H1 (cell line): Measurements from ENCODE around the gene BAZ2B. TPM values are rescaled to one million over a fixed set of nuclear protein-coding genes. Genes with fewer than 3 reads are reported as not detected.

Source experiments
- CHD7 ChIP-seq: fragments of 300-600 bp; sonication (generic); IDR thresholded peaks from 2 replicates; pipeline ENCODE4 v1.7.1; 2012; ENCODE audit warnings: low read length, moderate library complexity, mild to moderate bottlenecking, inconsistent platforms; ENCODE audit not compliant: insufficient replicate concordance
- KDM5A ChIP-seq: fragments of 200-600 bp; IDR thresholded peaks from 2 replicates; pipeline ENCODE4 v1.7.1; 2012; ENCODE audit warnings: mild to moderate bottlenecking, low read length, inconsistent platforms, mixed read lengths
- PHF8 ChIP-seq: fragments of 200-600 bp; sonication (generic); conservative IDR thresholded peaks from 2 replicates; pipeline ENCODE4 v1.7.1; 2012; ENCODE audit warnings: low read depth, mild to moderate bottlenecking, inconsistent platforms, low read length, moderate library complexity
- RBBP5 ChIP-seq: IDR thresholded peaks from 2 replicates; pipeline ENCODE4 v1.7.1; 2012; ENCODE audit warnings: low read depth, mild to moderate bottlenecking, inconsistent platforms, low read length, moderate library complexity, borderline replicate concordance
- SP1 ChIP-seq: IDR thresholded peaks from 2 replicates; pipeline ENCODE4 v1.6.1; 2011; ENCODE audit warnings: low read depth, low read length
- SUZ12 ChIP-seq: fragments of 200-600 bp; sonication (generic); IDR thresholded peaks from 2 replicates; pipeline ENCODE4 v1.6.1; 2012; ENCODE audit warnings: mild to moderate bottlenecking, inconsistent platforms, low read length, moderate library complexity, mixed read lengths
- polyA plus RNA-seq, 7 experiments: library from polyadenylated mRNA; depleted of rRNA in 3 of 7; stranded (reverse) in 5 of 7; unstranded in 2 of 7; fragments of >200 nt in 5 of 7; fragments of 200-250 nt in 2 of 7; gene quantifications; 1 replicate in 5 of 7; 2 replicates in 1 of 7; 4 replicates in 1 of 7; pipeline versions ENCODE4 v1.2.1 to v1.2.3, GENCODE V29; 2011 to 2013; ENCODE audit warnings: missing spikeins in 2 of 7, mixed read lengths in 2 of 7
- total RNA-seq: library from RNA; stranded (reverse); fragmentation: NEBNext Ultra II Directional; extraction: Animal tissue kit (Norgen Biotek cat#: 25700); gene quantifications from 2 replicates; pipeline ENCODE4 v1.2.1, GENCODE V29; 2021

The BAZ2B gene
- total and polyA plus RNA-seq, 2 of the 8 experiments (the other 6 are each of a cell fraction or from before 2014, with no cell fraction given) = 15.2 to 46.3 TPM

- no peak for TF ChIP-seq CHD7
- no peak for TF ChIP-seq KDM5A
- no peak for TF ChIP-seq PHF8
- TF ChIP-seq RBBP5 = no peak
- no peak for TF ChIP-seq SUZ12
- TF ChIP-seq SP1 = no peak
Measured at GRCh38 chr2:159525012-159525411, 91.3 kb downstream of the BAZ2B start (continued).
